Calu3 (cell line): ENCODE results near the gene CYTH4. TPM values are rescaled to one million over a fixed set of nuclear protein-coding genes. Genes with fewer than 3 reads are reported as not detected.

Experiments
- BruUV-seq: library from RNA; stranded (reverse); fragments of 400-500 nt; replicated peaks from 2 replicates; lab custom pipeline; 2021; lab: Mats Ljungman, UMichigan
- CTCF ChIA-PET: fragments of 300-600 bp; sonication (Branson Sonifier 250); formaldehyde crosslinking; loops from one replicate; lab custom pipeline; 2022; ENCODE audit warnings: antibody characterized with exemption; lab: Charles Lee
- DNase-seq: peaks from one replicate; pipeline ENCODE4 v3.0.0; 2022
- H3K27ac Mint-ChIP-seq: one replicate; pipeline ENCODE4 v1.8.0; 2022; ENCODE audit warnings: mixed read lengths; ENCODE audit not compliant: unreplicated experiment
- H3K27me3 Mint-ChIP-seq: one replicate; pipeline ENCODE4 v1.8.0; 2022; ENCODE audit warnings: mixed read lengths; ENCODE audit not compliant: unreplicated experiment
- H3K36me3 Mint-ChIP-seq: one replicate; pipeline ENCODE4 v1.8.0; 2022; ENCODE audit warnings: mild to moderate bottlenecking, moderate library complexity, mixed read lengths; ENCODE audit not compliant: insufficient read depth, unreplicated experiment
- H3K4me1 Mint-ChIP-seq: one replicate; pipeline ENCODE4 v1.8.0; 2022; ENCODE audit warnings: mild to moderate bottlenecking, low read depth, mixed read lengths; ENCODE audit not compliant: unreplicated experiment
- H3K4me3 Mint-ChIP-seq: one replicate; pipeline ENCODE4 v1.8.0; 2022; ENCODE audit warnings: mild to moderate bottlenecking, low read depth, moderate library complexity, mixed read lengths; ENCODE audit not compliant: unreplicated experiment
- H3K9me3 Mint-ChIP-seq: one replicate; pipeline ENCODE4 v1.8.0; 2022; ENCODE audit warnings: low read depth, mixed read lengths; ENCODE audit not compliant: unreplicated experiment
- intact Hi-C: fragments of 100-400 bp; cut with micrococcal nuclease; formaldehyde crosslinking; loops from one replicate; pipeline ENCODE4 v1.10.0; 2022; ENCODE audit not compliant: unreplicated experiment
- total RNA-seq: library from RNA; stranded (reverse); gene quantifications from 2 replicates; pipeline ENCODE4 v1.2.3, GENCODE V29; 2022
- TF ChIP-seq, protein P1 (sequence below): fragments of 200-600 bp; IDR thresholded peaks from one replicate; pipeline ENCODE4 v1.8.0; 2022; ENCODE audit warnings: antibody characterized with exemption; ENCODE audit not compliant: unreplicated experiment

The CYTH4 gene
- total RNA-seq, 1 experiment from 2014 or later, result 0.38 TPM

DNA sequence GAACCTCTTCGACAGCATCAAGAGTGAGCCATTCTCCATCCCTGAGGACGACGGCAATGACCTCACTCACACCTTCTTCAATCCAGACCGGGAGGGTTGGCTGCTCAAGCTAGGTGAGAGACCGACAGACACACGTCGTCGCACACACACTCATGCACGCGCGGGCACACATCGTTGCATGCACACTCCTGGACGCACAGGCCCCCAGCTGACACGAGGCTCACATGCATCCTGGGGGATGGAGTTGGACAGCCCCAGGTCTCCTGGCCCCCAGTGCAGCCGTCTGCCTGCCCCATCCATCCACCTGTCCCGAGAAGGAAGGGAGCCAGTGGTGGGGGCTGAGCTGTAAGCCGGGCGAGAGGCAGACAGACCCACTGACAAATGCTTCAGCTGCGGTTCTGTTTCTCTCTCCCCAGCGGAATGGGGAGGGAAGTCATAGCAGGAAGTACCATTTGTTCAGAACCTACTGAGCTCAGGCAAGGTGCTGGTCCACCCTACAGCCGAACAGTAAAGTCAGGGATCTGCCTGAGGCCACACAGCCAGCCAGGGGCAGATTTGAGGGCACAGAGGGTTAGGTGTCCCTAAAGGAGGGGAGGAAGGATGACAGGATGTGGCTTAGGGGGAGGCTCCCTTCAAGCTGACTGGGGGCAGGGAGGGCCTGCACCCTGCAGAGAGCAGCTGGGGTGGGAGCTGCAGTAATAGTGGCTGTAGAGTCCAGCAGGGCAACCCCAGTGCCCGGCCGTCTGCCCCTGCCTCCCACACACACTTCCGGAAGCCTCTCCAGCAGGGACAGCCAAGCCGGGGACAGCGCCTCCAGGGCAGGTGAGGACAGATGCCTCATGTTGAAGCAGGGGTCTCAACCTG is 27.1 kb downstream of the CYTH4 start:
- intact Hi-C loops, result no loop called here
- TF ChIP-seq, protein P1, sequence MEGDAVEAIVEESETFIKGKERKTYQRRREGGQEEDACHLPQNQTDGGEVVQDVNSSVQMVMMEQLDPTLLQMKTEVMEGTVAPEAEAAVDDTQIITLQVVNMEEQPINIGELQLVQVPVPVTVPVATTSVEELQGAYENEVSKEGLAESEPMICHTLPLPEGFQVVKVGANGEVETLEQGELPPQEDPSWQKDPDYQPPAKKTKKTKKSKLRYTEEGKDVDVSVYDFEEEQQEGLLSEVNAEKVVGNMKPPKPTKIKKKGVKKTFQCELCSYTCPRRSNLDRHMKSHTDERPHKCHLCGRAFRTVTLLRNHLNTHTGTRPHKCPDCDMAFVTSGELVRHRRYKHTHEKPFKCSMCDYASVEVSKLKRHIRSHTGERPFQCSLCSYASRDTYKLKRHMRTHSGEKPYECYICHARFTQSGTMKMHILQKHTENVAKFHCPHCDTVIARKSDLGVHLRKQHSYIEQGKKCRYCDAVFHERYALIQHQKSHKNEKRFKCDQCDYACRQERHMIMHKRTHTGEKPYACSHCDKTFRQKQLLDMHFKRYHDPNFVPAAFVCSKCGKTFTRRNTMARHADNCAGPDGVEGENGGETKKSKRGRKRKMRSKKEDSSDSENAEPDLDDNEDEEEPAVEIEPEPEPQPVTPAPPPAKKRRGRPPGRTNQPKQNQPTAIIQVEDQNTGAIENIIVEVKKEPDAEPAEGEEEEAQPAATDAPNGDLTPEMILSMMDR, result no peak
- no peak overlapping the region for H3K27ac Mint-ChIP-seq
- BruUV-seq, result no TSS peak
- H3K9me3 Mint-ChIP-seq, result no peaks in the 10 kb centered on the region
- no peak for DNase-seq
- H3K36me3 Mint-ChIP-seq, result peaks cover 23% of the 10 kb centered on the region
- no peak overlapping the region for H3K4me3 Mint-ChIP-seq
- H3K4me1 Mint-ChIP-seq, result peaks cover 62% of the 10 kb centered on the region
- CTCF ChIA-PET, result no interaction called here
- H3K27me3 Mint-ChIP-seq, result no peaks in the 10 kb centered on the region

DNA sequence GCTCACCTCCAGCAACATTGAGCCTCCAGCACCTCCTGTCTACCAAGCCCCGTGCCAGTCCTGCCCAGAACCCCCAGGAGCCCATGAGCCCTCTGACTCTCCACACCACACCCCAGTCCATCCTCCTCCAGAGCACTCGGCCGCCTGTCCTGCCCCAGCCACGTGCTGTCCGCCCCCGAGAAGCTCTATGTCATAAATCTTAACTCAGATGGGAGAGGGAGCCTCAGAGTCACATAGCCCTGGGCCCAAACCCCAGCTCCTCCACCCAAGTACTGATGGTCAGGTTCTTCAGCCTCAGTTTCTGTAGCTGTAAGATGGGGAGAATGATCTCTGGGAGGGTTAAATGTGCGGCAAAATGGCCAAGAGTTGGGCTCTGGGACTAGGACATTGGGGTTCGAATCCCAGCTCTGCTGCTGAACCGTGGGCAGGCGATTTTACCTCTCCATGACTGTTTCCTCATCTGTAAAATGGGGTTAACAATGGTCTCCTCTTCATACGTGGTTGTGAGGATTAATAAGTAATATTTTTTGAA is 27.8 kb downstream of the CYTH4 start:
- DNase-seq, result no peak
- no peaks in the 10 kb centered on the region for H3K9me3 Mint-ChIP-seq
- intact Hi-C loops, result no loop called here
- peaks cover 23% of the 10 kb centered on the region for H3K36me3 Mint-ChIP-seq
- CTCF ChIA-PET, result no interaction called here
- H3K27me3 Mint-ChIP-seq, result no peaks in the 10 kb centered on the region
- peaks cover 63% of the 10 kb centered on the region for H3K4me1 Mint-ChIP-seq
- TF ChIP-seq, protein P1, result no peak
- no peak overlapping the region for H3K27ac Mint-ChIP-seq
- no peak overlapping the region for H3K4me3 Mint-ChIP-seq
- BruUV-seq, result no TSS peak

DNA sequence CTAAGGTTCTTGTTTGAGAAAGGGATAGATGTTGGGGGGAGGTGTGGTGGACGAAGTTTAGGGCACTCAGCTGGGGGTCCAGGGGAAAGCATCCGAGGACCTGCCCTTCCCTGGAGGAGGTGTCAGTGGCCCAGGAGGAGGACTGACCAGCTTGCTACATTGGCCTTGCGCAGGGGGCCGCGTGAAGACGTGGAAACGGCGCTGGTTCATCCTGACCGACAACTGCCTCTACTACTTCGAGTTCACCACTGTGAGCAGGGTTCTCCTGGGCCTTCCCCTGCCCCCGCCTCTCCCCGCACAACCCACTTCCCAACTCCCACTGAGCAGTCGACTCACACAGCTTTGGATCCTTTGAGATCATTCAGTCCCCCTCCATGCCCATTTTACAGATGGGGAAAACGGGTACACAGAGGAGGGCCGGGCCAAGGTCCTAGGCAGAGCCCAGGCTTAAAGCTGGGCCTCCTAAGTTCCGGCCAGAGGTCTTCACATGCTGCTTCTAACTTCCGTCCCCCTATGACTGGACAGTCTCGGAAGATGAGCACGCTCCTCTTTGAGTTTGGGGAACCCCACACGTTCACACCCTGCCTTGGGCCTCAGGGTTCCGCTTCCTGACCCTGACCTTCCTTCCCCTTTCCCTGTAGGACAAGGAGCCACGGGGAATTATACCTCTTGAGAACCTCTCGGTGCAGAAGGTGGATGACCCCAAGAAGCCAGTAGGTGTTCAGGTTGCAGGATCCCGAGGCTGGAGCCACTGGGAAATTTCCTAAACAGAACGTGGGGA is 28.7 kb downstream of the CYTH4 start:
- Mint-ChIP-seq H3K36me3 (peaks cover 20% of the 10 kb centered on the region), H3K4me3 (no peak overlapping the region), H3K9me3 (no peaks in the 10 kb centered on the region), H3K27ac (no peak overlapping the region), H3K27me3 (no peaks in the 10 kb centered on the region), H3K4me1 (peaks cover 59% of the 10 kb centered on the region)
- CTCF ChIA-PET, result no interaction called here
- intact Hi-C loops, result no loop called here
- no TSS peak for BruUV-seq
- TF ChIP-seq, protein P1, result no peak
- DNase-seq, result no peak

DNA sequence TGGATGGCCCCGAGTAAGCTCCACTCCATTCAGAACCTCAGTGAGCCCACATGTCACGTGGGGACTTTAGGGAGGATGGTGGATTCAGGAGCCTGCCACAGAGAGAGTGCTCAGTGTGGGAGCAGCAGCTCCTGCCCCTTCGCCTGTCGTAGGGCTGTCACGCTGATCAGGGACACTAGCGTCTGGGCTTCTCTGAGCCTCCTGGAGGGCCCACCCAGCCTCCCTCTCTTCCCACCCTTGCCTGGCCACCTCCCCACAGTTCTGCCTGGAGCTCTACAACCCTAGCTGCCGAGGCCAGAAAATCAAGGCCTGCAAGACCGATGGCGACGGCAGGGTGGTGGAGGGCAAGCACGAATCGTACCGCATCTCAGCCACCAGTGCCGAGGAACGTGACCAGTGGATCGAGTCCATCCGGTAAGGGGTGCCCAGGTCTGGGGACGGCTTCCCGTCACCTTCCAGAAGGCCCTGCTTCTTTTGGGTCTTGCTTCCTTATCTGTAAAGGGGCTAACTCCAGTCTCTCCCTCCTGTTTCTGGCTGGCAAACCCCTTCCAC is 29.5 kb downstream of the CYTH4 start:
- TF ChIP-seq, protein P1, result no peak
- no peak overlapping the region for H3K27ac Mint-ChIP-seq
- peaks cover 56% of the 10 kb centered on the region for H3K4me1 Mint-ChIP-seq
- H3K36me3 Mint-ChIP-seq, result peaks cover 16% of the 10 kb centered on the region
- no peak for DNase-seq
- no peaks in the 10 kb centered on the region for H3K9me3 Mint-ChIP-seq
- BruUV-seq, result no TSS peak
- H3K27me3 Mint-ChIP-seq, result no peaks in the 10 kb centered on the region
- CTCF ChIA-PET, result no interaction called here
- no peak overlapping the region for H3K4me3 Mint-ChIP-seq
- intact Hi-C loops, result no loop called here
